HT1080 (cell line): ENCODE measurements around the gene TRAF6. TPM values are rescaled to one million over a fixed set of nuclear protein-coding genes. Genes with fewer than 3 reads are reported as not detected.
"Not testable (repeated sequence)": the region's sequence is repeated elsewhere in the genome, so short reads cannot be mapped to it uniquely, and the experiment has no call there.

ENCODE experiments used
- DNase-seq: peaks from one replicate; pipeline ENCODE4 v3.0.0-alpha.2; 2015; ENCODE audit warnings: low read depth
- polyA plus RNA-seq, 2 experiments: library from polyadenylated mRNA; depleted of rRNA; stranded (reverse); fragments of >200 nt; gene quantifications; 2 replicates each; pipeline ENCODE4 v1.2.3, GENCODE V29; 2015
- total RNA-seq: library from RNA; depleted of rRNA; stranded (reverse); fragments of >200 nt; shearing (Covaris generic); gene quantifications from 2 replicates; pipeline ENCODE4 v1.2.3, GENCODE V29; 2014; rRNA removed

The TRAF6 gene
- 7.4 and 8.1 TPM in 2 replicates for total RNA-seq
- polyA plus RNA-seq (2015; cell fraction: cytosol; rRNA removed), result 4.7 and 5.6 TPM in 2 replicates
- polyA plus RNA-seq (2015; cell fraction: nucleus; rRNA removed), result 9.0 and 10.6 TPM in 2 replicates

DNA sequence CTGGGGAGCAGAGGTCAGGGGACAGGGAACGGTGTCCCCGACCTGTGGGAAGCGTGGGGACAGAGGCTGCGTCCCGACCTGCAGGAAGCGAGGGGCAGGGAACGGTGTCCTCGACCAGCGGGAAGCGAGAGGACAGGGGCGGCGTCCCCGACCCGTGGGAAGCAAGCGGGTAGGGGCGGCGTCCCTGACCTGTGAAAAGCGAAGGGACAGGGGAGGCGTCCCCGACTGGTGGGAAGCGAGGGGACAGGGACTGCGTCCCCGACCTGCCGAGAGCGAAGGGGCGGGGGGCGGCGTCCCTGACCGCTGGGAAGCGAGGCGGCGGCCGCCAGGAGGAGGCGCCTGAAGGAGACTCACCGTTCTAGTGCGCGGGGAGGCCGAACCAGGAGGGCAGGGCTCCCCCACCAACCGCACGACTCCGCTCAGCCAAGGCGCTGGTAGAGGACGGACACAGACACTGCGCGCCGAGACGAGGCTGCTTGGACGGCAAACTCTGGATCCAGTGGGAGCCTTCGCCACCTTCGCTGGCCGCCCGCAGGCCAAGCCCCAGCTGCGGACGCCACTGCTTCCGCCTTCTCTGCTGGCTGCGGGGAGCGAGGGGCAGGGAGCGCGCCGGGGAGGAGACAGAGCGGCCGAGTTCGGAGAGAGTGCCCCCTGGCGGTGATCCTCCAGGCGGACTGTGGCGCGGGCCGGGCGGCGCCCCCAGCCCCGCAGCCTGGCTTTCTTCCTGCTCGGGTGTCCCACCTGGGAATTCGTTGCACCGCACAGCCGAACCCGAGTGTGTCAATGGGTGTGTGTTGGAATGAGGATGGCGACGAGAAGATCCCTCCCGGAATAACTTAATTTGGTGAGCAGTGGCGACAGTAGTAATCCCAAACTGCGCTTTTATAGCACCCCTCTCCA, at the start of gene TRAF6:
TSS of gene TRAF6 (minus strand) at position 579 of the 900 bp plus-strand sequence. CDS start 8,757 bp downstream, outside the sequence.
- DNase-seq, result peak; percentile 81

- no peak for DNase-seq
Measured at GRCh38 chr11:36558571-36559413, 48.7 kb upstream of the TRAF6 start.

- no peak for DNase-seq
Measured at GRCh38 chr11:36557991-36558390, 47.9 kb upstream of the TRAF6 start.

- not testable (repeated sequence) for DNase-seq
Measured at GRCh38 chr11:36557390-36557789, 47.3 kb upstream of the TRAF6 start.

DNA sequence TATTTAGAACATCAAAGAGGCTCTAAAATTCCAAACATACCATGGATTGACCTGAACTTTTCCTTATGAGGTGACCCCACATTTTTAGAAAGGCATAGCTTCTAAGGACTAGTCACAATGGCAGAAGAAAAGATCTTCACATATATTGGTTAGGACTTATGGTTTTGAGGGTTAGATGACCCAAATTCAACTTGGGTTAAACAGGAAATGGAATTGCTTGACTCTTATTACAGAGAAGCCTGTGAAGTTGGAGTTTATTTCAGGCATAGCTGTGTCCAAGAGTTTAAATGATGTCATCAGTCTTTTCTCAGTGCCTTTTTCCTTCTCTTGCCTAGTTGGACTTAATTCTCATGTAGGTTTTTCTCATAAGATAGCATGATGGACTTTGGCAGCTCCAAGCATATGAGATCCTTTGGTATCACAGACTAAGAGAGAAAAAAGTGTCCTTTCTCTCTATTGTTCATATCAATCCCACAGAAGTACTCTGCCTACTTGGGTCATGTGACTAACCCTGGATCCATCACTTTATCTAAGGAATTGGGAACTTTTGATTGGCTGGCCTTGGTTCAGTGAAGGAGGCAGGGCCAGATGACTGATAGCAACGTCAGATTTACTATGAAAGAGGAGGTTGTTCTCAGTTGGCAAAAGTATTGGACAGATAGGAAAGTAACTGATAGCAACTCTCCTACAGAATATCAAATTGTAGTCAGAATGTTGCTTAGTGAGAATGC, 40.5 kb upstream of the TRAF6 start:
- DNase-seq, result no peak

- DNase-seq, result peak; percentile 48
Measured at GRCh38 chr11:36540998-36541397, 30.9 kb upstream of the TRAF6 start.

DNA sequence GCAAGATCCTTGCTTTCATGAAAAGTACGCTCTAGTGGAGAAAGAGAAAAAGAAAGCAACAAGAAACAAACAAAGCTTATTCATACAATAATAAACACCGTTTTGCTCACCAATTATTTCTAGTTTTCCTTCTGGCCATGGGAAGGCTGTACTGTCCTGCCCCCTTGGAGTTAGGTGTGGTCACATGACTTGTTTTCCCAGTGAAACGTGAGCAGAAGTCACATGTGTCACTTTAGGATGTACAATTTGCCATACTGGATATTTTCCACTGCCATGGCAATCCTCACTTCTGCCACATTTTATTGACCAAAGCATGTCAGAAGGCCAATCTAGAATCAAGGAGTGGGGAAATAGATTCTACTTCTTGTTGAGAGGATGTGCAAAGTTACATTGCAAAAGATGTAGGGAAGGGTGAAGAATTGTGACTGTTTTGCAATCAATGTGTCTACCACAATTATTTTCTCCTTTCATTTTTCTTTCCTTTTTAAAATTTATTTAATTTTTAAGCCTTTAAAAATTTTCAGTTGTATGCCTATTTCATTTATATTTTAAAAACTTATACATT, 24.3 kb upstream of the TRAF6 start:
- no peak for DNase-seq

GRCh38 chr11:36532941-36533601, 23.0 kb upstream of the TRAF6 start:
- no peak for DNase-seq

- no peak for DNase-seq
Measured at GRCh38 chr11:36530840-36531239, 20.8 kb upstream of the TRAF6 start.

GRCh38 chr11:36513965-36514364, 3.9 kb upstream of the TRAF6 start:
- peak; percentile 21 for DNase-seq

DNA sequence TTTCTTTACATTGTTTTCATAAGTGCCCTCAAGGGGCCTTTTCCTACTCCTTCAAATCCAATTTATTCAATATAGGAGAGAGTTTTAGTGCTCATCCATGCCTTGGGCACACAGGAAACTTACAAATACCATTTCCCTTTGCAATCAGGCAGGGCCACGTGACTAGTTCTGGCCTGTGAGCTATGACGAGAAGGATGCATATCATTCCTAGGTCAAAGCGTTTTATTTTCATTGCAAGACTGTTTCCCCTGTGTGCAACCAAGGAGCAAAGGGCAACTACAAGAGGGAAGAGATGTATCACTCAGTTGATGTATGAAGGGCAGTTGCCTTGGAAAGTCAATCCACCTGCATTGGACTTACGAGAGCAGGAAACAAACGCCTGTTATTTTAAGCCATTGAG, 1.9 kb upstream of the TRAF6 start:
- no peak for DNase-seq

DNA sequence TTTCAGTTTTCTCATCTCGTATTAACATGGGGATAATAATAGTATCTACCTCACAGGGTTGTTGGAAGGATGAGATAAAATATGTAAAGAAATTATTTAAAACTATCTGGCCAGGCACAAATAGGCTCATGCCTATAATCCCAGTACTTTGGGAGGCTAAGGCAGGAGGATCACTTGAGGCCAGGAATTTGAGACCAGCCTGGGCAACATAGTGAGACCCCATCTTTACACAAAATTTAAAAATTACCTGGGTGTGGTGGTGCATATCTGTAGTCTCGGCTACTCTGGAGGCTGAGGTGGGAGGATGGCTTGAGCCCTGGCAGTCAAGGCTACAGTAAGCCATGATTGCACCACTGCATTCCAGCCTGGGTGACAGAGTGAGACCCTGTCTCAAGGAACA, 990 bp upstream of the TRAF6 start:
- not testable (repeated sequence) for DNase-seq

DNA sequence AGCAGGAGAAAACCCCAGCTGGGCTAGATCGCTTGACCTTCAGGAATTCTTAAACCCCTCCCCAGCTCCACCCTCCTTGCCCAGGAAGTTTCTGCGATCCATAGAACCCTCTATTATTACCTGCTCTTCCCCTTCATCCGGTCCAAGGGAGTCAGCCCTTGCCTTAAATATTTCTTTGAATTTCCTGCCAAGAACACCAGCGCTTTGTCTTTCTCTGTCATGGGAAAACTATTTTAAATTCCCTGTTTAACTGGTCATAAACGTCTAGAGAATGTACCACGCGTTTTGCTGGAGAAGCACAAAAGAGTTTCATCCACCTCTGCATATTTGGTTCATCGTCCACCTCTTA, 496 bp upstream of the TRAF6 start:
- DNase-seq, result peak; percentile 42

DNA sequence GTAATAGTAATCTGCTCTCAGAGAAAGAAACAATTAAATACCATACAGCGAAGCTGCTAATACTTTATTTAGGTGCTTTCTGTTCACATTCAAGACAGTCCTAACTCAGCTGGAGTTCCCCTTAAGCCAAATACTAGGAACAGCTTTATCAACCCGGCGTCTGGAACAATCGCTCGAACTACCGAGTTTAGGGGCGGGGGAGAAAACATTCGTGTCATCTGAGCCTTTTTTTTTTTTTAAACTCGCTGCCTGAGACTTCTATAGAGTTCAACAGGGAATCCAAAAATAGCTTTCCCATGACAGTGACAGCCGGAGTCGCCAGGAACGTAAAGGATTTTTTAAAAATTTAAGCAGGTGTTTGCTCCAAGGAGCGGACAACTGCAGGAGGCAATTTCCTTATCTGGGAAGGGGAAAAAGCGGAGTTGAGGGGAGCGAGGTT, 852 bp downstream of the TRAF6 start:
- no peak for DNase-seq

- DNase-seq, result no peak
Measured at GRCh38 chr11:36508743-36509142, 1.3 kb downstream of the TRAF6 start.

- DNase-seq, result no peak
Measured at GRCh38 chr11:36507824-36508489, 2.1 kb downstream of the TRAF6 start.

DNA sequence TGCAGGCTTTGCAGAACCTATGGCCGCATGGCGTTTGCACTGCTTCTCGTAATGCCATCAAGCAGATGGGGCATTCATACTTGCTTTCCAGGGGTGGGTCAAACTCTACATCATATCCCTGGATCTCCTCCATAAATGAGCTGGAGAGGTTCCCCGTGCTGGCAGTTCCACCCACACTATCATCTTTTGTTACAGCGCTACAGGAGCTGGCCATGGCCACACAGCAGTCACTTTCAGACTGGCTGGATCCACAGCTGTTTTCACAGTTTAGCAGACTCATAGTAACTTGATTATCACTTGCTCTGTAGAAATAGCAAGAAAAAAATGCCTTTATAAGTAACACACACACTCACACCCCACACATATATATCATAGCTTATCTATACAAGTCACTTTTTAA, 8.8 kb downstream of the TRAF6 start:
- DNase-seq, result no peak

GRCh38 chr11:36500315-36500721, 9.8 kb downstream of the TRAF6 start:
- peak; percentile 99 for DNase-seq

DNA sequence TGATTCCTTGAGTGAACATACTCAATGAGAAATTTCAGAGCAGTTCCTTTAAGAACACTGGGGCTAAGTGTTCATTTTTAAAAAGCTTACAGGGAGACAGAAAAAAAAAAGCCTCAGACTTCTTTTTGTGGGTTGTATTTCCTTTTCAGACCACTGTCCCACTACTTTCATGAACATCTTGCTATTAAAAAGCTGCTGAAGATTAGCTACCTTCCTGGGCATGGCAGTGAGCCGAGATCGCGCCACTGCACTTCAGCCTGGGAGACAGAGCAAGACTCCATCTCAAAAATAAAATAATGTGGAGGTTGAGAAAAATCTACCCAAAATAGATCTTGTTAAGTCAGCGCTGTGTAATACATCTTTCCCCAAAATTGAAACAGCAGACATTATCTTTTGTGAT, 10.8 kb downstream of the TRAF6 start:
- DNase-seq, result no peak

DNA sequence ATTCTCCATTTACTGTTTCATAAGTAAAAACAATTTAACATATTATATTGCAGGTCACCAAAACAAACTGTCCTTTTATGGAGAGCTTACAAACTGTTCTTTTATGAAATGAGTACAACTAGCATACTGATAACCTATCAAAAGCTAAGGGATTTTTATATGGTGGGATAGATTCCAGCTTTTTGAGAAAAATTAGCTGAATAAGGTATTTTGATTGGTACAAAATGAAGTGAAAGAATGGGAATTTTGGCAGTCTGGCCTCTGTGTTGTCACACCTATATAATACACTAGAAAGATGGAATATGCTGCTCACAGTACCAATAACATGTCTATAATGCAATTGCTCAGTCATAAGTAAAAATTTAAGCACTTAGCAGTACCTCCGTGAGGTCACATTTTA, 11.4 kb downstream of the TRAF6 start:
- no peak for DNase-seq
